CD4-positive, alpha-beta T cell treated with Interleukin-1 beta for 1 hour (primary cell): Measurements from ENCODE around the gene FBXO22.
"Not testable (repeated sequence)": the region's sequence is repeated elsewhere in the genome, so short reads cannot be mapped to it uniquely, and the experiment has no call there.

Source experiments
- DNase-seq, 2 donors: peaks; one replicate each; pipeline ENCODE4 v3.0.0-alpha.2; 2020 to 2022

FBXO22 gene

DNA sequence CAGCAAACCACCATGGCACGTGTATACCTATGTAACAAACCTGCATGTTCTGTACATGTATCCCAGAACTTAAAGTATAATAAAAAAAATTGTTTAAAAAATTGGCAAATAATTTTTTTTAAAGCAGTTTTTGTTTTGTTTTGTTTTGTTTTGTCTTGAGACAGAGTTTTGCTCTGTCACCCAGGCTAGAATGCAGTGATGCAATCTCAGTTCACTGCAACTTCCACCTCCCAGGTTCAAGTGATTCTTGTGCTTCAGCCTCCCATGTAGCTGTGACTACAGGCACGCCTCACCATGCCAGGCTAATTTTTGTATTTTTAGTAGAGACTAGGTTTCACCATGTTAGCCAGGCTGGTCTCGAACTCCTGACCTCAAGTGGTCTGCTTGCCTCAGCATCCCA lies 81.0 kb downstream of the FBXO22 start:
- DNase-seq = not testable (repeated sequence)

- no peak for DNase-seq
Measured at GRCh38 chr15:75985971-75986370, 82.3 kb downstream of the FBXO22 start.

GRCh38 chr15:75989045-75989444 lies 85.4 kb downstream of the FBXO22 start:
- DNase-seq = no peak

GRCh38 chr15:75989875-75990274 lies 86.2 kb downstream of the FBXO22 start:
- no peak for DNase-seq
